Effector memory CD4-positive, alpha-beta T cell (primary cell): Measurements from ENCODE around the gene UBE2D3.

Source experiments
- DNase-seq, 3 donors: peaks; one replicate each; pipeline ENCODE4 v3.0.0-alpha.2; 2020
- H3K27ac ChIP-seq: 2 replicates; pipeline ENCODE4 v1.7.0; 2013; ENCODE audit warnings: mild to moderate bottlenecking, low read length, moderate library complexity; ENCODE audit not compliant: insufficient read depth, poor library complexity, severe bottlenecking
- H3K27me3 ChIP-seq: replicated peaks from 2 replicates; pipeline ENCODE4 v1.7.0; 2013; ENCODE audit warnings: mild to moderate bottlenecking, low read length; ENCODE audit not compliant: insufficient read depth, control insufficient read depth, poor library complexity, severe bottlenecking
- H3K36me3 ChIP-seq: 2 replicates; pipeline ENCODE4 v1.7.0; 2013; ENCODE audit warnings: mild to moderate bottlenecking, low read length, moderate library complexity; ENCODE audit not compliant: control insufficient read depth, insufficient read depth
- H3K4me1 ChIP-seq: 2 replicates; pipeline ENCODE4 v1.7.0; 2013; ENCODE audit warnings: low read length, mild to moderate bottlenecking; ENCODE audit not compliant: control insufficient read depth, insufficient read depth, poor library complexity, severe bottlenecking
- H3K4me3 ChIP-seq: 2 replicates; pipeline ENCODE4 v1.7.0; 2013; ENCODE audit warnings: low read length, low read depth, mild to moderate bottlenecking; ENCODE audit not compliant: insufficient read depth, poor library complexity, severe bottlenecking
- H3K9me3 ChIP-seq: 2 replicates; pipeline ENCODE4 v1.7.0; 2013; ENCODE audit warnings: mild to moderate bottlenecking, low read length, moderate library complexity; ENCODE audit not compliant: control insufficient read depth

The UBE2D3 gene

GRCh38 chr4:102758241-102759160, 68.8 kb downstream of the UBE2D3 start:
- Histone ChIP-seq H3K36me3 (no peaks in the 10 kb centered on the region), H3K4me3 (no peak overlapping the region), H3K9me3 (no peaks in the 10 kb centered on the region), H3K4me1 (peaks cover 3% of the 10 kb centered on the region), H3K27me3 (no peaks in the 10 kb centered on the region), H3K27ac (no peak overlapping the region)
- DNase-seq, result no peak

DNA sequence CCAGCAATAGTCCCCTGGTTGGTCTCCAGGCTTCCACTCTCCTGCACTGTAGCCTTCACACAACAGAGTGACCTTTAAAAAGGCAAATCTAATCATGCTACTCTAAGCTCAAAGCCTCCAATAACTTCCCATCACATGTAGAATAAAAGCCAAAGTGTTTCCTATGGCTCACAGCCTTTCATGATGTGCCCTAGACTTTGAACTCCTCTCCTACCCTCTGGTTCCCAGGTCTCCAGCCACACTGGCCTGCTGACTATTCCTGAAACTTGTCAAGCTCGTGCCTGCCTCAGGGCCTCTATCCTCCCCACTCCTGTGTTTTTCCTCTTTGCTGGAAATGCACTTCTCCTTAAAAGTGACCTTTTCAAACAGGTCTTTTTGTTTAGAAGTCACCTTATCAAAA, 69.7 kb downstream of the UBE2D3 start:
- Histone ChIP-seq H3K4me1 (peaks cover 3% of the 10 kb centered on the region), H3K4me3 (no peak overlapping the region), H3K27me3 (no peaks in the 10 kb centered on the region), H3K27ac (no peak overlapping the region), H3K9me3 (no peaks in the 10 kb centered on the region), H3K36me3 (no peaks in the 10 kb centered on the region)
- no peak for DNase-seq

DNA sequence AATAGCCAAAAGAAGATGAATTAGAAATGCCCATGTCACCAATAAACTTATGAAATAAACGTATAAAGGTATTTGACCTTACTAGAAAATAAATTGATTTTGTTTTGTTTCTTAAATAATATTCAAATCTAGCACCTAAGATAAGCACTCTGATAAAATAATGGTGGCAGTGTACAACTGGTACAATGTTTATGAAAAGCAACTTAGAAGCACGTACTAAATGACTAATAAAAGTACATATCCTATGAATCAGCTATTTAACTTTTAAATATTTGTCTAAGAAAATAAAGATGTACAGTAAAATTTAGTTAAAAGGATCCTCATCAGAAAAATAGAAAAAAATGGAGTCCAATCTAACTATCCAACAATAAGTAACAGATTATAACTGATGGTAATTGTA, 73.3 kb downstream of the UBE2D3 start:
- no peaks in the 10 kb centered on the region for H3K4me1 ChIP-seq

DNA sequence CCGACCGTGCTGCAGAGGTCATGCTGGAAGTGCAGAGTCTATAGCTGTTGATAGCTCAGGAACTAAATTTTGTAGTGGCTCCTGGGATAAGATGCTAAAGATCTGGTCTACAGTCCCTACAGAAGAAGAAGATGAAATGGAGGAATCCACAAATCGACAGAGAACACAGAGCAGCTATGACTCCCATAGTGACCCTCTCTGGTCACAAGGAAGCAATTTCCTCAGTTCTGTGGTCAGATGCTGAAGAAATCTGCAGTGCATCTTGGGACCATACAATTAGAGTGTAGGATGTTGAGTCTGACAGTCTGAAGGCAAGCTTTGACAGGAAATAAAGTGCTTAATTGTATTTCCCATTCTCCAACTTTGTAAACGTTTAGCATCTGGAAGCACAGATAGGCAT, 75.4 kb downstream of the UBE2D3 start:
- H3K9me3 ChIP-seq, result no peaks in the 10 kb centered on the region
- peaks cover 4% of the 10 kb centered on the region for H3K36me3 ChIP-seq
- H3K27me3 ChIP-seq, result no peaks in the 10 kb centered on the region
- no peak overlapping the region for H3K4me3 ChIP-seq
- no peak overlapping the region for H3K27ac ChIP-seq
- DNase-seq, result no peak
- H3K4me1 ChIP-seq, result no peaks in the 10 kb centered on the region

More for the DNA sequence above, 73.3 kb downstream of the UBE2D3 start:
- no peak for DNase-seq
- Histone ChIP-seq H3K27ac (no peak overlapping the region), H3K9me3 (no peaks in the 10 kb centered on the region), H3K36me3 (no peaks in the 10 kb centered on the region), H3K27me3 (no peaks in the 10 kb centered on the region), H3K4me3 (no peak overlapping the region)
